Globus pallidus (tissue), 1 donor: ENCODE results near the gene SBF1.
"Not testable (repeated sequence)": the region's sequence is repeated elsewhere in the genome, so short reads cannot be mapped to it uniquely, and the experiment has no call there.

Source experiments
- DNase-seq: peaks from one replicate; pipeline ENCODE4 v3.0.0-alpha.2; 2015; ENCODE audit warnings: low spot score

SBF1 gene

DNA sequence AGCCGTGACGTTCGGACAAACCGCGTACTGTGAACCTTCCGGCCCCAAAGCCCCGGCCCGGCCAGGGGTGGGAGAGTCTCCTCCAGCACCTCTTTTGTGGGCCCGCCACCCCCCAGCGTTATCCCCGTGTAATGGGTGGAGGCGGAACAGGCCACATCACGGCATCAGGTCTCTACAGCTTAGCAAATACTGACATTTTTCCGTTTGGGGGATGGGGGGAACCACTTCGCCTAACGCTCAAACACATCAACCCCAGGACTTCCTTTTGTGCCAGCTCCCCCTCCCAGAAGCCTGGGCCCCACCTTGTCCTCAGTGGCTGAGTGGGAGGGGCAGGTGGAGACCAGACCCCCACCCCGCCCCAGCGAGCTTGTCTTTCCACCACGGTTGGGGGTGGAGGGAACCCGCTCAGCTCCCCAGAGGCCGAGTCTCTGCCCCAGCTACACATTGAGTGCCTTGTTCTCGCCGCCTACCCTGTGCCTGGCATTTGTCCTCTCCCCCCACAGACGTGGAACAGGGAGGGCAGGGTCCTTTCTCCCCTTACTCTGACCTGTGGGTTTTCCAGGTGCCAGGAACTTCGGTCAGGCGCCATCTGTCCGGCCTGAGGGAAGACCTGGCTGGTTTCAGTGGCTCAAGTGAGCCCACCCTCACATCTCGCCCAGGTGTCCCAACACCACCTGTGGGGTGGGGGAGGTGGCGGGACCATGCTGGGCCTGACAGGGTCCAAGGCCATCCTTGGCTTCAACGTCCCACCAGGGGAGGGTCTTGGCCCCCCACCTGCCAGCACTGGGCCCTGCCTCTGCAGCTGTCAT is 29.6 kb downstream of the SBF1 start:
- DNase-seq, result peak; percentile 29

- no peak for DNase-seq
Measured at GRCh38 chr22:50444663-50445062, 30.2 kb downstream of the SBF1 start.

DNA sequence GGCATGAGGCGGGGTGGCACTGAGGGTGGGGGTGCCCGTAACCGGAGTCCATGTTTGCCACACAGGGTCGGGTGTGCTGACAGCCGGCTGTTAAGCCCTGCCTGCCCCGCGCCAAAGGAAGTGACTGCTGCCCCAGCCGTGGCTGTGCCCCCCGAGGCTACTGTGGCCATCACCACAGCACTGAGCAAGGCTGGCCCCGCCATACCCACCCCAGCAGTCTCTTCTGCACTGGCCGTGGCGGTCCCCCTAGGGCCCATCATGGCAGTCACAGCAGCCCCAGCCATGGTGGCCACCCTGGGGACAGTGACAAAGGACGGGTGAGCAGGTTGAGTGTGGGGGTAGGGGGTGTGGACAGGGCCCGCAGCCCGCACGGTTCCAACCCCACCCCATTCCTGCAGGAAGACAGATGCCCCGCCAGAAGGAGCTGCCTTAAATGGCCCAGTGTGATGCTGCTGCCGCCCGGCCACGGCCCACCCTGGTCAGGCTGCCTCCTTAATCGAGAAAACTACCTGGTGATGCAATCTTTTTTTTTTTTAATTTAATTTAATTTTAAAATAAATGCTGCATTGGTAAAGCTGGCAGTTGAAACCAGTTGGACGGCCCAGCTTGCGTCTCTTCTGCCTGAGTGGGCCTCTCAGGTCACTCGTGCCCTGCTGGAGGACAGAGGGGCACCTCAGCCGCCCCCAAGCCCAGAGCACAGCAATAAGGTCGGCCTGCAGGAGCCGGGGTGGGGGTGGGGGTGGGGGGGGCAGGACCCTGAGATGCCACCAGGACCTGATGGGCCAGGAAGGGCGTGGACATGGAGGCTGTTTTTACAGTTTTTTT is 30.8 kb downstream of the SBF1 start:
- no peak for DNase-seq

- DNase-seq, result no peak
Measured at GRCh38 chr22:50443197-50443596, 31.6 kb downstream of the SBF1 start.

- DNase-seq, result no peak
Measured at GRCh38 chr22:50441428-50441993, 33.3 kb downstream of the SBF1 start.

DNA sequence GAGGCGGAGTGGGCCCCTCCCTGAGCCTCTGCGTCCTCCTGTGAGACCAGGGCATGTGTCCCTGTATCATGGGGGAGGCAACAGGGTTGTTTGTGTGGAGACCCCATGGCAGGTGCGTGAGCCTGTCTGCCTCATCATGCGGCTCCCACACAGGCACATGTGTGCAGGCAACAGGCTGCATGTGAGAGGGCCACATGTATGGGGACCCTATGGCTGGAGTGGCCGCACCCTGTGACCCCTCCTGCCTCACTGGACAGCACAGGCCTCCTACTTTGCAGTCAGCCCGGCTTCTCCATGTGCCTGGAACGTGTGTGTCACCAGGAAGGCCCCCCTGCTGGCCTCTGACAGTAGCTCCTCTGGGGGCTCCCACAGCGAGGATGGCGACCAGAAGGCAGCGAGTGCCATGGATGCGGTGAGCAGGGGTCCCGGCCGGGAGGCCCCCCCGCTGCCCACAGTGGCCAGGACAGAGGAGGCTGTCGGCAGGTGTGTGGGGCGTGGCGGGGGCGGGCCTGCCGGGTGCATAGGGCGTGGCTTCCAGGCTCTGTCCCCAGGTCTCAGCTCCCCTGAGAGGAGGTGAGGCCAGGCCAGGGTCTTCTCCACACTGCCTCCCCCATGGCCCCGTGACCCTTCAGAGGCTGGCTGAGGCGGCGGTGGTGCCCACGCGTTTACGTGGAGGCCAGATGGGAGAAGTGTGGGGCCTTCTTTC is 34.1 kb downstream of the SBF1 start:
- DNase-seq, result no peak

DNA sequence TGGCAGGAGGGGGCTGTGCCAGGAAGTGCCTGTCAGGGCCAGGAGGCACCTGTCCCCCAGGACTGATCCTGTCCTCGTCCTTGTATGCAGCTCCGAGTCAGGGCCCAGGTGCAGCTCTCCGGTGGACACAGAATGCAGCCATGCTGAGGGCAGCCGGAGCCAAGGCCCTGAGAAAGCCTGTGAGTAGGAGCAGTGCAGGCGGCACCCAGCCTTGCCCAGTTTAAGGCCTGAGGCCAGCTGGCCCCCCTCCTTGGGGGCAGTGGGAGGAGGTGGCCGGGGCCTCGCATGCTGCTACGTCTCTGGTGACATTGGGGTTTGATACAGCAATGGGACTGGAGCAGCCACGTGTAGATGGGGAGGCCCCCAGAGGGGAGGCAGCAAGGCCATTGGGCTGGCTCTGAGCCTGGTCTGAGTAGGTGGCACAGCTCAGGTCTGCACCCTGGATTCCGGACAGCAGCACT is 34.9 kb downstream of the SBF1 start:
- DNase-seq, result no peak

DNA sequence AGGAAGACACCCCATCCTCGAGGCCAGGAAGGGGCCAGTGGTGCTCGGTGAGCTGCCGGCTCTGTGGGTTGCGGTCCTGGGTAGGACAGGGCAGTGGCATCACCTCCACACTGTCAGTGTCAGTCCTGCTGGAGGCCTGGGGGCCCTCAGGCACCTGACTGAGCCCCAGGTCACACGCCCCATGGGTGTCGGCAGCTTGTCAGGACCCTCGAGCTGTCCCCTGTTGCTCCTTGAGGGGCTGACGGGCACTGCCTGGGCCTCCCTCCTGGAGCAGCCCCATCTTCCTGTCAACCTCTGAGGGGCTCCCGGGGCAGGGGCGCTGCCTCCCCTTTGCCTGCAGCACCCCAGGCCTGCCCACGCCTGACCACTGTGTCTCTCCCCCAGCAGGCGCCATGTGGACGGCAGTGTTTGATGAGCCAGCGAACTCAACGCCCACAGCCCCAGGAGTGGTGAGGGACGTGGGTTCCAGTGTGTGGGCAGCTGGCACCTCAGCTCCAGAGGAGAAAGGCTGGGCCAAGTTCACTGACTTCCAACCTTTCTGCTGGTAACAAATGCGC is 35.4 kb downstream of the SBF1 start:
- DNase-seq, result no peak

- no peak for DNase-seq
Measured at GRCh38 chr22:50438305-50439275, 36.2 kb downstream of the SBF1 start.

DNA sequence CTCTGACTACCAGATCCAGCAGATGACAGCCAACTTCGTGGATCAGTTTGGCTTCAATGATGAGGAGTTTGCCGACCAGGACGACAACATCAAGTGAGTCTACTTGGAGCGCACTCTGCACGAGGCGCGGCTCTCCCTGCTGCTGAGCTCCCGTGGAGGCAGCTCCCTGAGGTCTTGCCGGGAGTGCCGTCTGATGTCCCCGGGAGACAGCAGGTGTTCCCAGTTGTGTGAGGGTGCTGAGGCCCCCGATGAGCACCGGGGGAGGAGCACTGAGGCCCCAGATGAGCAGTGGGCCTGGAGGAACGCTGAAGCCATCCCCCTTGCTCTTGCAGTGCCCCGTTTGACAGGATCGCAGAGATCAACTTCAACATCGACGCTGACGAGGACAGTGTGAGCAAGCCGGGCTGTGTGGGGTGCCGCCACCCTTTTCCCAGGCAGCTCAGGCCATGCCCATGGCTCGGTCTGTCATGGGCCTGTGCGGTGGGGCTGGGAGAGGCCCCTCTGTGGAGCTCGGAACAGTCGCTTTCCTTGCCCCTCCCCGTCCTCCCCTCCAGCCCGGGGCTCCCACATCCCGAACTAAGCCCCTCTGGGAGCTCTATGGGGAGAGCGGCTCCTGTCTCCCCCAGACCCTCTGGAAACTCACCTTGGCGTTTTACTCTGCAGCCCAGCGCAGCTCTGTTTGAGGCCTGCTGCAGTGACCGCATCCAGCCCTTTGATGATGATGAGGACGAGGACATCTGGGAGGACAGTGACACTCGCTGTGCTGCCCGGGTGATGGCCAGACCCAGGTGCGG is 37.1 kb downstream of the SBF1 start:
- DNase-seq, result no peak

- DNase-seq, result no peak
Measured at GRCh38 chr22:50436841-50437341, 37.9 kb downstream of the SBF1 start.

- DNase-seq, result no peak
Measured at GRCh38 chr22:50436015-50436830, 38.6 kb downstream of the SBF1 start.

- no peak for DNase-seq
Measured at GRCh38 chr22:50435291-50436014, 39.4 kb downstream of the SBF1 start.

DNA sequence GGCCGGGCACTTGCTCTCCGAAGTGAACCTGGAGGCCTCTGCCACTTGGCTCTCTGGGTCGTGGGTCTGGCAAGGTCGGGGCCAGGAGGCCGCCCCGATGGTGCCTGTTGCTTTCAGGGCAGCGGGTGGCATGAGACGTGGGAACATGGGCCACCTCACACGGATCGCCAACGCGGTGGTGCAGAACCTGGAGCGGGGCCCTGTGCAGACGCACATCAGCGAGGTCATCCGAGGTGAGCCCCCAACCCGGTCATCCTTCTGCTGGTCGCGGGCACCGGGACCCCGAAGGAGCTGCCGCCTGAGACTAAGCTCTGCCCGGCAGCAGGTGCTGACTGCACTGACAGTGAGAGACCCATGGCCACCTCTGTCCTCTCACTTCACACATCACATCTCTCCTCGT is 40.0 kb downstream of the SBF1 start:
- DNase-seq, result no peak

- not testable (repeated sequence) for DNase-seq
Measured at GRCh38 chr22:50432877-50433510, 41.8 kb downstream of the SBF1 start.

DNA sequence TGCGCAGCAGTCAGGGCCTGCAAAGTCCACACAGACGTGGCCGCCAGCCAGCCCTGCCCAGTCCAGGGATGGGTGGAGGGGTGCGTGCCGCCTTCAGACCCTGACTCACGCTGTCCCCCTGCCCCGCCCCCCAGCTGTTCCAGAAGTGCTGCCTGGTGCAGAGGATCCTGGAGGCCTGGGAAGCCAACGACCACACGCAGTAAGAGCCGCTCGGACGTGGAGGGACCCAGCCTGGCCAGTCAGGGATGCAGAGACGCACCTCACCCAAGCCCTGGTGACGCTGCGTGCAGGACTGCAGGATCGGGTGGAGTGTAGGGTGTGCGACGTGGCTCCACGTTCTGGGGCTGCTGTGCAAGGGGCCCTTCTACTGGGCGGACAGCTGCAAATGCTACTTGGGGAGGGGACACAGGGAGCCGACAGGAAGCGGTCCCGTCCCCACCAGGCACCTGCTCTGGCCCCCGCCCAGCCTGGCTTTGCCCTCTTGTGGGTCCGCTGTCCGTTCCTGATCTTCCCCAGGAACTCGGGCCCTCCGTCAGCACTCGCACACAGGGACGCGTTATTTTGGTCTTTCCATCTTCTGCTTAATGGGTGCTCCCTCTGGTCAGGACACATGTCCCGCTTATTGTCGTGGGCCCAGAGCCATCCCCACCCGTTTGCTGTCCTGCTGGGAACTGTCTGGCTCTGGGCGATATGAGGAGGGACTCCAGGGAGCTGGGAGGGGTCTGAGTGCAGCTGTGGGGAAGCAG is 42.5 kb downstream of the SBF1 start:
- DNase-seq, result no peak
